HG03378 (cell line): ENCODE measurements around the gene EGFR.

ENCODE experiments used
- ATAC-seq: cut with Tn5 transposase; IDR thresholded peaks from one replicate; pipeline ENCODE4 v1.9.1; 2021; ENCODE audit warnings: mild to moderate bottlenecking, moderate library complexity; ENCODE audit not compliant: unreplicated experiment

The EGFR gene

DNA sequence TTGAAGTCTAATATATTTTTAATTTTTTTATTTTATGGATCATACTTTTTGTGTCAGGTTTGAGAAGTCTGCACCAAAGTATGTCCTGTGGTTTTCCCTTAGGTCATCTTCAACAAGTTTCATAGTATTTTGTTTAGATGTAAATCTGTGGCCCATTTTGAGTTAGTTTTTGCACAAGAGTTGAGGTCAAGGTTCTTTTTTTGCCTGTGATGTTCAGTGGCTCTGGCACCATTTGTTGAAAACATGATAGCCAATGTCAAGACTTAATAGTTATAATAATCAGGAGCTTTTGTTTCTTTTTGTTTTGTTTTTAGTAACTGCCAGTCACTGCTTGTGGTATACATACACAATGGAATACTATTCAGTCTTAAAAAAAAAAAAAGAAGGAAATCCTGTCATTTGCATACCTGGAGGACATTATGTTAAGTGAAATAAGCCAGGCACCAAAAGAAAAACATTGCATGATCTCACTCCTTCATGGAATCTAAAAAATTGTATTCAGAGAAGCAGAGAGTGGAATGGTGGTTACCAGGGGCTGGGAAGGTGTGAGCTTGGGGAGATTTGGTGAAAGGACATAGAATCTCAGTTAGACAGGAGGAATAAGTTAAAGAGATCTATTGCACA lies 61.3 kb downstream of the EGFR start:
- ATAC-seq, result no peak

DNA sequence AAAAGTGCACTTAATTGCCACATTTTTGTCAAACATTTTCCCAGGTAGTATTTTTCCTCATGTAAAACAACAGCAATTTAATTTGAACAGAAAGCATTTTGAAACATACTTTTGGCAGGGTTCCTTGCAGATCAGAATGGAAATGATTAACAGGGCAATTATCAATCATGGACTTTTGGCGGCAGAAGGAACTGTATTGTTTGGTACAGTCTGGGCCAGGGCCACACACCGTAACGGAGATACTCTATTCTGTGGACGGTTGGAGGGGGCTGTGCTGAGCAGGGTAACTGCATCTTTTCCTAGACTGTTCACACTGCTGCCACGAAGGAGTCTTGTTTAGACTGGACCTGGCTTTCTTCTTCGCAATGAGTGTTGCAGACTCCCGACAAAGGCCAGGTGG lies 62.3 kb downstream of the EGFR start:
- ATAC-seq, result no peak

DNA sequence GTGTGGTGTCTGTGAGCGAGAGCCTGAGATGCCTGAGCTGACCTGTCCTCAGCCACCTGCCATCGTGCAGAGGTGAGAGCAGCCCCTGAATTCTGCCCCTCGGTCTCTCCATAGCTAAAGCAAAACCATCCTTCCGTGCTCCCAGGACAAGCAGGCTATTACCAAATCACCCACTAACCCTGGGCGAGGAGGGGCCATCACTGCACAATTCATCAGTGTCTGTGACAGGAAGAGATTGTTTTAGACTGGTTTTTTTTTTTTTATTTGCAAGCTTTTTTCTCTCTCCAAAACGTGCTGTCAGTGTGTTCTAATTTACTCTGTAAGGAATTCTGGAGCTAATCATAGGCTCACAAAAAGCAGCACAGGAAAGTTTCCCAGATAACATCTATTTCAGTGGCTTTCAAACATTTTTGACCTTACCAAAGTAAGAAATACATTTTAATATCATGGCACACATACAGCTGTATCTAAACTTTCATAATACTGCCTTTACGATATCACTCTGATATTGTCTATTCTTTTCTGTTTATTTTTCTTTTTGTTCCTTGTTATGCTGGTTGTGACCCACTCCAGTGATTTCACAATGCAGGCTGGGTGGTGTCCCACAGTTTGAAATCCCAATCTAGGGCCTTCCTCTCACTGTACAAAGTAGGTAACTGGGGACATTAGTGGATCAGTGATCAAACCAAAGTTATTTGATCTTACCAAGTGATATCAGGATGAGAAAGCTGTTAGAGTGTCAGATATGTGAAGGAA lies 62.8 kb downstream of the EGFR start:
- no peak for ATAC-seq

- ATAC-seq, result no peak
Observed at GRCh38 chr7:55082228-55082603, 63.4 kb downstream of the EGFR start.

DNA sequence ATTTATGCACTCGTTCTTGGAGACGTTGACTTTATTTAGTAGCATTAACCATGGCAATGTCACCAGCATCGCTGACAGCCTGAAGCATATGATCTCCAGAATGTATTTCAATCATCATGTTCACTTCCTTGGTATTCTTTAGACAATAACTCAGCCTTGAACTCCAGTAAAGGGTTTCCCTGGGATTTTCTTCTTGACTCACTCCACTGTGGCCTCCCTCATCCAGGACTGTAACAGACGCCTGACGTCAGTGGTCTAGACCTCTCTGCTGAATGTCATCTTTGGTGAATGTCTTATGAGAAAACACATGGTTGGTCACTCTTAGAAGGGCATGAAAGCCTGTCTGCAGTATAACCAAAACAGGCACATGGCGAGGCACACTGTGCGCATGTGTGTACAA lies 64.4 kb downstream of the EGFR start:
- no peak for ATAC-seq

- ATAC-seq, result no peak
Observed at GRCh38 chr7:55084307-55084706, 65.5 kb downstream of the EGFR start.

DNA sequence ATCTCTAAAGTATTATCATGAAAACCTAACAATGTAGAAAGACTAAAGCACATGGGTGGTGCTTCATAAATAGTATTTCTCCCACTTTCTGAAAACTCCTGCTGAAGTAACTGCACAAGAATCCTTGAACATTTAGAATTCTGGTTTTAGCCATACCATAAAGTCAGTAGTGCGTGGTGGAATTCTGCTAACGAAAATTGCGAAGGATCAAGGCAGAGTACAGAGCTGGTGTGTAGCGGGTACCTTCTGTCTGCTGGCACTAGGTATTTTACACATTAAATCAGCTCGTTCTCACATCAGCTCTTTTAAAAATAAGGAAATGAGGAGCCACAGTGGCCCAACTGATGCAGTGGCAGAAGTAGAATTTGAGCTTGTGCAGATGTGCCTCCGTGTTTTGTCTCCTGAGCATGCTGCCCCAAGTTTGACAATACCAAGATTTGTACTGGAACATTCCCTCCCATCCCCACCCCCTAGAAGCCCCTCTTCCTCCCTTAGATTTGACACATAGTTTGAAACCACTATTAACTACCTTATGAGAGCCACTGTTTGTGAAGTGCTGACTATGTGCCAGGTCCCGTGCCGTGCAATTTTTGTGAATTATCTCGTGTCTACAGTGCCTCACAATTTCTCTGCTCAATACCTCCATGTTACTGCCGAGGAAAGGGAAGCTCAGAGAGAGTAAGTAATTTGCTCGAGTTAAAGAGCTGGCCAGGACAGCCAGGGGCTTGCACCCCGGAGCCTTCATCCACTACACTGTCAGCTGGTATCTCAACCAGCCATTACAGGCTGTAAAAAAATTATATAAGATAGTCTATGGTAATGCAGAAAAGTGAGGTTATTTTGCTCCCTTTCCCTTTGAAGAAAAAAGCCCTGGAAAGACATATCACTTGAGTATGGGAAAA lies 66.9 kb downstream of the EGFR start:
- peak; percentile 16 for ATAC-seq

GRCh38 chr7:55086413-55087201 lies 67.8 kb downstream of the EGFR start:
- peak; percentile 84 for ATAC-seq

DNA sequence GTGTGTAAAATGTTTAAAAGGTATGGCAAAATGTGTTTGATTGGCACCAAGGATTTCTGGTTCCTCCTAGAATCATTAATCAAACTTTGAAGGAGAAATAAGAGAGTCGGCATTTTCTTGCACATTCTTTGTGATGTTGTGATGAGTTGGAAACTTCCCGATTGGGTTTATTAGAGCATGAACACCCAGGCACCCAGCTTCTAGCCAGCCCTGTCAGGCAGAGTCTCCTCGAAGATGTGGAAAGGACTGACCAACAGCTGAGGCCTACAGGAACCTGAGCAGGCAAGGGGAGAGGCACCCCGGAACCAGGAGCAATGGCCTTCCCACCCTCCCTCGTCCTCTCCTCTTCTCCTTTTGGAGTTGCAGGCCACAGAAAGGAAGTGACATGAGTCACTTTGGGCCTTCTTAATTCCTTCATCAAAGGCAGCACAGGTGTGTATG lies 68.7 kb downstream of the EGFR start:
- ATAC-seq, result no peak

- no peak for ATAC-seq
Observed at GRCh38 chr7:55088107-55088506, 69.3 kb downstream of the EGFR start.

- ATAC-seq, result no peak
Observed at GRCh38 chr7:55088620-55089019, 69.8 kb downstream of the EGFR start.

DNA sequence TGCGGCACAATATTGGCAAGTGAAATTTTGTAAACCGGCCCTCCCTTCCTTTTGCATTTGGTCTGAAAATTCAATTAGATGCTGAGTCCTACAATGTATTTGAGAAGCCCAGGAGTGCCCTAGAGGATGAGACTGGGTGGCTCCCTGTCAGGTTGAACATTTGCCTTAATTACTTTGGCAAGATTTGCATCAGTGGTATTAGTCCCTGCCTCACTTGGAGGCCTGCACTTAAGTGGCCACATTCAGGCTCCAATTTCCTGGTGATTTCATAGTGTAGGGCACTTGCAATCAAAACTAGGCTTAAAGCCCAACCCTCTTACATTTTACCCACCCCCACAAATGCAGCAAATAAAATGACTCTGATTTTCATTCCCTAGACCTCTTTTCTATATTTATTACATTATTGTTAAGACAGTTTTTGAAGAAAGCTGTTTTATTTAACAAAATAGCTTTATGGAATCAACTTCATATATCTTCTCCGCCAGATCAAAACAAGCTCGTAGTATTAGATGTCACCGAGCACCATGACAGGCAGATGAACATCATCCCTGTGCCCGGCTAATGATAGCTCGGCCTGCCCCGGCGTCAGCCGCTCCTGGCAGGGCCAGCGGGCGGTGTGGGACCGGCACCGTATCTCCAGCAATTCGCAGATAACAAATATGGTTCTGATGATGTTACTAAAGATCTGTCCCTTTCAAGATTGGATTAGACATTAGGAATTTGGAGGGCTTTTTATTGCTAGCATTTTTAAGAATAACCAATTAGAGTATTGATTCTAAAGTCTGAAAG lies 73.6 kb downstream of the EGFR start:
- ATAC-seq, result no peak

DNA sequence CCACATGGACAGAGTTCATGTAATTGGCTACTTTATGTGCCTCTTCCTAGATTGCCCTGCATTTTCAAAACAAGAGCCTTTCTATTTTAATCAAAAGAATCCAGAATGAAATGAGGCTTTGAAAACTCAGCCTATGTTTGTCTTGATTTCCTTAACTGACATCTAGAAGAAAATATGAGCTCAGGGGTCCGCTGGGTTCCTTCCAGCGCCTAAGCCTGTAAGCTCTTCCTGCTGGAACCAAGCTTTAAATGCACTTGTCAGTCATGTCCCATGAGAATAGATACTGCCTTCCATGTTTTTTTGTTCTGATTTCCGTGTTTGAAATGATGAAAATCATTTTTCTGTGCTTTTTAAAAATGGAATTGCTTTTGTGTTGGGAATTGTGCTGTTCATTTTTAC lies 74.2 kb downstream of the EGFR start:
- no peak for ATAC-seq

DNA sequence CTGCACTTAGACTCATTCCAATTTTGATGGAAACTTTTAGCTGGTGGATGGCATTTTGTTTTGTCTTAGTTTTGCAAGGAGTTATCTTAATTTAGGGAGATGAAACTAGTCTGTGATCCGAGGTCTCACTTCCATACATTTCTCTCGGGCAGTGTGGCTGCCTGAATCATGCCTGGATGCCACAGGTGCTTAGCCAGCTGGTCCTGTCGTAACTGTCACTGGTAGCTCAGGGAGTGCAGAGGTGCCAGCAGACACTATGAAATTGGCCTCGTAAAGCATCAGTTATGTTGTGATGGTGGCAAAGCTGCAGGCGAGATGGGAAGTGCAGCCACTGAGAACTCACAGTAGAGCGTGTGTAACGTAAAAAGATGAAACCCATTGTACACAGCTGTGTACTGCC lies 74.9 kb downstream of the EGFR start:
- ATAC-seq, result no peak

- ATAC-seq, result no peak
Observed at GRCh38 chr7:55094092-55094690, 75.4 kb downstream of the EGFR start.

DNA sequence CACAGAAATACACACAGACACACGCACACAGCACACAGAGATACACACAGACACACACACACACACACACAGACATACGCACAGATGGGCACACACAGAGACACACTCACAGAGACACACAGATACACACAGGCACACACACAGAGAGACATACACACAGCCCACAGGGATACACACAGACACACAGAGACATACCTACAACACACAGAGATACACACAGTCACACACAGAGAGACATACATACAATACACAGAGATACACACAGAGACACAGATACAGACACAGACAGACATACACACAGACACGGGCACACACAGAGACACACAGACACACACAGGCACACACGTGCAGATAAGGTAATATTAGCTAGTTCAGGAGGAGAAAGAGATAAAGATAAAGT lies 76.9 kb downstream of the EGFR start:
- ATAC-seq, result no peak

GRCh38 chr7:55096323-55096722 lies 77.5 kb downstream of the EGFR start:
- ATAC-seq, result no peak

GRCh38 chr7:55097100-55097499 lies 78.3 kb downstream of the EGFR start:
- no peak for ATAC-seq

DNA sequence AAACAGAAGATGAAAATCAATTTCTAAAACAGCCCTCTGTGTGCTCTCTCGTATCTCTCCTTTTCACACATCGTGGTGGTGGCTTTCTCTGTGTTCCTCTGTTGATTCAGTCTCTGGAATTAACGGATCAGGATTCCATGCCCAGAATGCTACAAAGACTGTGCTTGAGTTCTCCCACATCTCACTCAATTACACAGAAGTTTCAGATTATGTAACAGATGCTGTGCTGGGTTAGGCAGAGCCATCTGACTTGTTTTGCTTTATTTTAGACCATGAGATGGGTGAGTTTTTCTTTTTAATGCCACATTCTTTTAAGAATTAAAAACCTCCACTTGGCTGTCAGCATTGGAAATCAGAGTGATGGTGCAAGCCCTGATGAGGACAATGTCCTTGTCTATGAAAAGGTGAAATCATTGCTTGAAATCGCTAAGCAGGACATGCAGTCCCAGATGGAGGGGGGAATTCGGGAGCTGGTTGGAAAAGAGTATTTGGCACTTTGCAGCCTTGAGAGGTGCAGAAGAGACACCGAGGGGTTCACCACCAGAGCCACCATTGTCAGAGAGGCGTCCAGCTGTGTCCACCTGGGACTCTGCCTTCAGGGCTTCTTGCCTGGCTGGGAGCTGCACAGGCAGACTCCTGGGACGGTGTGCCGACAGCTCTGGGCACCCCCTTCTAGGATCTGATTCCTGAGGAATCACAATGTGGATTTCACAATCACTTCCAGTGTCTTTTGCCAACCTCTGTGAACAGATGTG lies 80.4 kb downstream of the EGFR start:
- no peak for ATAC-seq
